IMR-90 (cell line): ENCODE results near the gene S100A5.
"Not testable (repeated sequence)": the region's sequence is repeated elsewhere in the genome, so short reads cannot be mapped to it uniquely, and the experiment has no call there.

Experiments
- MAFK ChIP-seq: IDR thresholded peaks from 2 replicates; pipeline ENCODE4 v1.6.1; 2012; ENCODE audit warnings: low read depth, low read length, improper control_type of control experiment
- NFE2L2 ChIP-seq: fragments of 150-350 bp; IDR thresholded peaks from 2 replicates; pipeline ENCODE4 v1.6.1; 2016; ENCODE audit warnings: low read depth, mild to moderate bottlenecking, low read length
- POLR2A ChIP-seq: IDR thresholded peaks from 2 replicates; pipeline ENCODE4 v1.6.1; 2012; ENCODE audit warnings: mild to moderate bottlenecking, low read depth, low read length
- RFX5 ChIP-seq: IDR thresholded peaks from 2 replicates; pipeline ENCODE4 v1.8.0; 2012; ENCODE audit warnings: low read depth, mild to moderate bottlenecking, low read length, moderate library complexity
- SMC3 ChIP-seq: fragments of 150-350 bp; IDR thresholded peaks from 2 replicates; pipeline ENCODE4 v1.6.1; 2016; ENCODE audit warnings: low read depth, mild to moderate bottlenecking, antibody characterized with exemption, low read length, moderate library complexity
- TF ChIP-seq, protein P1 (sequence below): conservative IDR thresholded peaks from 2 replicates; pipeline ENCODE4 v1.5.1; 2012; ENCODE audit warnings: mild to moderate bottlenecking, low read depth, low read length, improper control_type of control experiment

DNA sequence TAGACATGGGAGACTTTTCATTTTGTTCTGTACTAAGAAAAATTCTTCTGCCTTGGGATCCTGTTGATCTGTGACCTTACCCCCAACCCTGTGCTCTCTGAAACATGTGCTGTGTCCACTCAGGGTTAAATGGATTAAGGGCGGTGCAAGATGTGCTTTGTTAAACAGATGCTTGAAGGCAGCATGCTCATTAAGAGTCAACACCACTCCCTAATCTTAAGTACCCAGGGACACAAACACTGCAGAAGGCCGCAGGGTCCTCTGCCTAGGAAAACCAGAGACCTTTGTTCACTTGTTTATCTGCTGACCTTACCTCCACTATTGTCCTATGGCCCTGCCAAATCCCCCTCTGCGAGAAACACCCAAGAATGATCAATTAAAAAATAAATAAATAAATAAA is 42.8 kb upstream of the S100A5 start:
- TF ChIP-seq, protein P1, sequence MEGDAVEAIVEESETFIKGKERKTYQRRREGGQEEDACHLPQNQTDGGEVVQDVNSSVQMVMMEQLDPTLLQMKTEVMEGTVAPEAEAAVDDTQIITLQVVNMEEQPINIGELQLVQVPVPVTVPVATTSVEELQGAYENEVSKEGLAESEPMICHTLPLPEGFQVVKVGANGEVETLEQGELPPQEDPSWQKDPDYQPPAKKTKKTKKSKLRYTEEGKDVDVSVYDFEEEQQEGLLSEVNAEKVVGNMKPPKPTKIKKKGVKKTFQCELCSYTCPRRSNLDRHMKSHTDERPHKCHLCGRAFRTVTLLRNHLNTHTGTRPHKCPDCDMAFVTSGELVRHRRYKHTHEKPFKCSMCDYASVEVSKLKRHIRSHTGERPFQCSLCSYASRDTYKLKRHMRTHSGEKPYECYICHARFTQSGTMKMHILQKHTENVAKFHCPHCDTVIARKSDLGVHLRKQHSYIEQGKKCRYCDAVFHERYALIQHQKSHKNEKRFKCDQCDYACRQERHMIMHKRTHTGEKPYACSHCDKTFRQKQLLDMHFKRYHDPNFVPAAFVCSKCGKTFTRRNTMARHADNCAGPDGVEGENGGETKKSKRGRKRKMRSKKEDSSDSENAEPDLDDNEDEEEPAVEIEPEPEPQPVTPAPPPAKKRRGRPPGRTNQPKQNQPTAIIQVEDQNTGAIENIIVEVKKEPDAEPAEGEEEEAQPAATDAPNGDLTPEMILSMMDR = not testable (repeated sequence)
- not testable (repeated sequence) for TF ChIP-seq POLR2A, MAFK, SMC3, RFX5, NFE2L2
